Right lobe of liver (tissue), 6 donors: ENCODE results near the gene ERRFI1. TPM values are rescaled to one million over a fixed set of nuclear protein-coding genes. Genes with fewer than 3 reads are reported as not detected.

Experiments
- ATAC-seq, 4 donors: fragments of 200-7000 bp; cut with Tn5 transposase; one replicate each; pipeline ENCODE4 v1.9.1; 2020; ENCODE audit warnings: mild to moderate bottlenecking in 4 of 4, moderate library complexity in 4 of 4
- DNase-seq, 3 donors: peaks; one replicate each; pipeline ENCODE4 v3.0.0-alpha.2; 2020
- H3K27ac ChIP-seq, 3 donors: fragments of 200-600 bp; one replicate each; pipeline ENCODE4 v1.8.0; 2022
- H3K27me3 ChIP-seq, 2 donors: fragments of 200-600 bp; one replicate each; pipeline ENCODE4 v1.8.0; 2022
- H3K36me3 ChIP-seq, 4 donors: fragments of 200-600 bp; sonication (generic) in 1 of 4; one replicate each; pipeline versions ENCODE4 v1.5.1 to v1.8.0; 2017 to 2022; ENCODE audit warnings: control low read depth in 1 of 4
- H3K4me1 ChIP-seq, 4 donors: fragments of 200-600 bp; sonication (generic) in 1 of 4; one replicate each; pipeline versions ENCODE4 v1.5.1 to v1.8.0; 2017 to 2022; ENCODE audit warnings: control low read depth in 1 of 4
- H3K4me3 ChIP-seq, 3 donors: fragments of 200-600 bp; one replicate each; pipeline ENCODE4 v1.8.0; 2022
- H3K9me3 ChIP-seq, 4 donors: fragments of 200-600 bp; sonication (generic) in 1 of 4; one replicate each; pipeline versions ENCODE4 v1.5.1 to v1.8.0; 2017 to 2022; ENCODE audit warnings: control low read depth in 1 of 4
- POLR2A ChIP-seq: fragments of 450-650 bp; IDR thresholded peaks from one replicate; pipeline ENCODE4 v1.6.1; 2017; ENCODE audit warnings: antibody characterized with exemption, mild to moderate bottlenecking
- WGBS: methylation state at CpG from one replicate; pipeline ENCODE4 v1.1.6; 2018; ENCODE audit warnings: low coverage, low lambda C conversion rate; ENCODE audit not compliant: insufficient coverage; ENCODE audit errors: missing lambda C conversion rate; 5-methylcytosine and 5-hydroxymethylcytosine counted together
- intact Hi-C, 2 donors: fragments of 100-400 bp; cut with DNase I; formaldehyde crosslinking; loops; one replicate each; pipeline versions ENCODE4 v1.11.2 to v1.14.1; 2022
- total RNA-seq, 6 experiments: library from RNA; depleted of rRNA in 2 of 6; stranded (reverse); fragments of >200 nt in 2 of 6; fragmentation: NEBNext Ultra II Directional in 3 of 6; extraction: Animal tissue kit (Norgen Biotek cat#: 25700) in 3 of 6; gene quantifications; one replicate each; pipeline versions ENCODE4 v1.1.0 to v1.2.4, GENCODE V29; 2016 to 2023
- TF ChIP-seq, protein P1 (sequence below), 4 donors: fragments of 200-600 bp in 3 of 4; fragments of 450-650 bp in 1 of 4; IDR thresholded peaks; one replicate each; pipeline versions ENCODE4 v1.5.1 to v1.8.0; 2016 to 2022; ENCODE audit warnings: antibody characterized with exemption in 4 of 4, mild to moderate bottlenecking in 2 of 4
- donor health status: DM: no; HTN: yes; CAD: no.
- donor health status: DM: no; HTN: no; CAD: no.
- donor health status: DM: no; HTN: no; CAD: no.
- donor health status: DM: no; HTN: yes; CAD: no.
- donor health status: DM: no; HTN: yes; CAD: no.

Gene ERRFI1
- total RNA-seq, 6 experiments from 2014 or later: 109 to 539 (median 214) TPM

DNA sequence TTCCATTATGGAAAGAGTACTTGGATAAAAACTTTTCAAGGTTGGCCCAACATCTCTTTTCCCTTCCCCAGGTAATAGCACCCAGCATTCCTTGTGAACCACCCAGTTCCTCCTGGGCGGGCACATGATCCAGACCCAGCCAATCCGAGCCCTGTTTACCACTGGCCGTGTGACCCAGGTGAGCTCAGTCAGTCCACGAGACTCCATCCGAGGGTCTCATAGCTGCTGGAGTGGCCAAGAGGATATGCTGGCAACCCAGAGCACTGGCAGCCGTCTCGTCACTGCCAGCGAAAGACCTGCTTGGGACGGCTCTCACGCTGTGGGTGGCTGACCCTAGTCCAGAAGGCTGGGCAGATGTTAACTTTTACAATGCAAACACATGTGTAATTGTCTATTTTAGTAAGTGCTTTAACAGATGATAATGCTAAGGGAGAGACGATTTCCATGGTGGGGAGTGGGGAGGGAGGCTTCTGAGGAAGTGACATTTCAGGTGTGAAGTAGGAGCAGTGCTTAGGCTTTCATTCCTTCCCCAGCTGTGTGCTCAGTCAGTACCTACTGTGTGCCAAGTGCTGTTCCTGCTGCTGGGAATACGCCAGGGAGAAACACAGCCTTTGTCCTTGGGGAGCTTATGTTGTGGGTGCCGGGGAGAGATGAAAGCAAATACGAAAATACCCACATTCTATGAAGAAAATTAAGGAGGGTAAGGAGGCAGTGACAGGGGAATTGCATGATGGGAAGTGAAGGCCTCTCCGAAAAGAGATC lies 40.1 kb downstream of the ERRFI1 start:
- H3K9me3 ChIP-seq: no peaks in the 10 kb centered on the region
- TF ChIP-seq, protein P1, sequence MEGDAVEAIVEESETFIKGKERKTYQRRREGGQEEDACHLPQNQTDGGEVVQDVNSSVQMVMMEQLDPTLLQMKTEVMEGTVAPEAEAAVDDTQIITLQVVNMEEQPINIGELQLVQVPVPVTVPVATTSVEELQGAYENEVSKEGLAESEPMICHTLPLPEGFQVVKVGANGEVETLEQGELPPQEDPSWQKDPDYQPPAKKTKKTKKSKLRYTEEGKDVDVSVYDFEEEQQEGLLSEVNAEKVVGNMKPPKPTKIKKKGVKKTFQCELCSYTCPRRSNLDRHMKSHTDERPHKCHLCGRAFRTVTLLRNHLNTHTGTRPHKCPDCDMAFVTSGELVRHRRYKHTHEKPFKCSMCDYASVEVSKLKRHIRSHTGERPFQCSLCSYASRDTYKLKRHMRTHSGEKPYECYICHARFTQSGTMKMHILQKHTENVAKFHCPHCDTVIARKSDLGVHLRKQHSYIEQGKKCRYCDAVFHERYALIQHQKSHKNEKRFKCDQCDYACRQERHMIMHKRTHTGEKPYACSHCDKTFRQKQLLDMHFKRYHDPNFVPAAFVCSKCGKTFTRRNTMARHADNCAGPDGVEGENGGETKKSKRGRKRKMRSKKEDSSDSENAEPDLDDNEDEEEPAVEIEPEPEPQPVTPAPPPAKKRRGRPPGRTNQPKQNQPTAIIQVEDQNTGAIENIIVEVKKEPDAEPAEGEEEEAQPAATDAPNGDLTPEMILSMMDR (IDR thresholded peaks at IDR 0.05): no peak
- TF ChIP-seq POLR2A: no peak
- H3K27me3 ChIP-seq: no peaks in the 10 kb centered on the region
- peaks cover 0 to 26% (median 2%) of the 10 kb centered on the region in 4 donors for H3K4me1 ChIP-seq
- peaks cover 0 to 20% (median 11%) of the 10 kb centered on the region in 4 donors for H3K36me3 ChIP-seq
- intact Hi-C loops: loop anchor here in 1 of 2 donors (5.0 kb wide), 1 partner anchor 331 kb away; the partner anchor contains the start of gene SLC45A1
- ATAC-seq (no peak), DNase-seq (no peak)
- no peak overlapping the region for H3K27ac ChIP-seq
- H3K4me3 ChIP-seq: no peak overlapping the region
- 62% methylated on average over 6 of the region's 15 CpGs for WGBS

DNA sequence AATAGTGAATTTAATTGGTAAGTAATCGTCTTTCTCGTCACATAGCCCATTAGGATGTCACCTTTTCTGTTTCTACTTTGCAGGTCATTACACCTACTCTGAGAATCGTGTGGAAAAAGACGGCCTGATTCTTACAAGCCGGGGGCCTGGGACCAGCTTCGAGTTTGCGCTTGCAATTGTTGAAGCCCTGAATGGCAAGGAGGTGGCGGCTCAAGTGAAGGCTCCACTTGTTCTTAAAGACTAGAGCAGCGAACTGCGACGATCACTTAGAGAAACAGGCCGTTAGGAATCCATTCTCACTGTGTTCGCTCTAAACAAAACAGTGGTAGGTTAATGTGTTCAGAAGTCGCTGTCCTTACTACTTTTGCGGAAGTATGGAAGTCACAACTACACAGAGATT lies 41.3 kb downstream of the ERRFI1 start:
- peaks cover 0 to 22% (median 11%) of the 10 kb centered on the region in 4 donors for H3K36me3 ChIP-seq
- no peak overlapping the region for H3K4me3 ChIP-seq
- no peak for ATAC-seq
- TF ChIP-seq, protein P1 (IDR thresholded peaks at IDR 0.05): no peak
- TF ChIP-seq POLR2A: no peak
- H3K27me3 ChIP-seq: no peaks in the 10 kb centered on the region
- H3K27ac ChIP-seq: no peak overlapping the region
- peaks cover 0 to 27% (median 2%) of the 10 kb centered on the region in 4 donors for H3K4me1 ChIP-seq
- WGBS: 86% methylated on average over 14 of the region's 15 CpGs
- no peaks in the 10 kb centered on the region for H3K9me3 ChIP-seq
- intact Hi-C loops: loop anchor here (5.0 kb wide), 2 partner anchors 332 to 362 kb away; partner anchors contain the start of gene SLC45A1 (in 1 of the 2)
- DNase-seq: no peak

- Histone ChIP-seq H3K27ac (peak overlapping the region in 1 of 3 donors; percentile 18), H3K27me3 (no peaks in the 10 kb centered on the region), H3K36me3 (peaks cover 0 to 37% (median 18%) of the 10 kb centered on the region in 4 donors), H3K4me3 (no peak overlapping the region), H3K9me3 (no peaks in the 10 kb centered on the region), H3K4me1 (peaks cover 0 to 27% (median 2%) of the 10 kb centered on the region in 4 donors)
- 49% methylated on average over 12 of the region's 15 CpGs for WGBS
- ATAC-seq: peak; percentile 57 to 81 (median 74)
- peak; percentile 39 to 71 (median 61) for DNase-seq
- TF ChIP-seq, protein P1 (IDR thresholded peaks at IDR 0.05): no peak
- TF ChIP-seq POLR2A: no peak
- intact Hi-C loops: loop anchor here in 1 of 2 donors (5.0 kb wide), 1 partner anchor 364 kb away; no protein-coding TSS in a partner anchor
Measured at GRCh38 chr1:7983086-7983778, 42.9 kb downstream of the ERRFI1 start.

- peaks cover 0 to 59% (median 18%) of the 10 kb centered on the region in 4 donors for H3K36me3 ChIP-seq
- peak overlapping the region in 1 of 3 donors; percentile 17 for H3K27ac ChIP-seq
- TF ChIP-seq, protein P1 (IDR thresholded peaks at IDR 0.05): no peak
- no peak for TF ChIP-seq POLR2A
- peak in 1 of 4 donors; percentile 23 for ATAC-seq
- H3K4me3 ChIP-seq: no peak overlapping the region
- DNase-seq: no peak
- WGBS: 68% methylated on average over 7 of the region's 7 CpGs
- intact Hi-C loops: loop anchor here in 1 of 2 donors (5.0 kb wide), 1 partner anchor 366 kb away; no protein-coding TSS in a partner anchor
- no peaks in the 10 kb centered on the region for H3K9me3 ChIP-seq
- H3K4me1 ChIP-seq: peaks cover 0 to 27% (median 2%) of the 10 kb centered on the region in 4 donors
- no peaks in the 10 kb centered on the region for H3K27me3 ChIP-seq
Measured at GRCh38 chr1:7980984-7981383, 45.1 kb downstream of the ERRFI1 start.
